ENCODE results near the gene NRG3. TPM values are rescaled to one million over a fixed set of nuclear protein-coding genes. Genes with fewer than 3 reads are reported as not detected.
"Not testable (repeated sequence)": the region's sequence is repeated elsewhere in the genome, so short reads cannot be mapped to it uniquely, and the experiment has no call there.

Gene NRG3
- total RNA-seq, 1 experiment from 2014 or later, result not detected

DNA sequence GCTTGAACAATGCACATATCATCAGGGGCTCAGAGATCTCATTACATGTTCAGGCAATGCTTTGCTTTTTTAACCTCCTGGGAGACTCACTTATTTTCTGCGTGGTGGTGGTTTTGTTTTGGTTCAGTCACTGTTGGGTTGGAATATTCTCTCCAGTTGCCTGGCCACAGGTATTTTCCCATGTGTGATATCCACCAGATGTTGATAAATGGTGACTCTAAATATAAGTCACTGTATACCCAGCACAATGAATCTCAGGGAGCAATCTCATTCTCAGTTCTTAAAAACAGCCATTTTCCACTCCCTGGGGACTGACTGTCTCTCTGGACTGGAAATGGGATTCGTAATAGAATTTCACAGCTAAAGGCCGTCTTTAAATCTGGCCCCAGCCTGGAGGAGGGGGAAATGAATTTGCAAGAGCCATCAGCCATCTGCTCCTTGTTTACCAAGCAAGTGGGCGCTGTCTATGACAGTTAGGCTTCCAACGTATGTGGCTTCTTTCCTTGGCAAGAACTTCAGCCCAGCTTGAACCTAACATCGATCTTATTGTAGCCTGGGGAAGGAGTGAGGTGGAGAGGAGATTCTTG is 1106.2 kb downstream of the NRG3 start:
- DNase-seq (ENCODE audit: low spot score), result peak; percentile 29

GRCh38 chr10:82982110-82982608 is 1107.2 kb downstream of the NRG3 start:
- DNase-seq (ENCODE audit: low spot score), result peak; percentile 71

- DNase-seq (ENCODE audit: low spot score), result no peak
Observed at GRCh38 chr10:82986216-82986615, 1111.2 kb downstream of the NRG3 start.

DNA sequence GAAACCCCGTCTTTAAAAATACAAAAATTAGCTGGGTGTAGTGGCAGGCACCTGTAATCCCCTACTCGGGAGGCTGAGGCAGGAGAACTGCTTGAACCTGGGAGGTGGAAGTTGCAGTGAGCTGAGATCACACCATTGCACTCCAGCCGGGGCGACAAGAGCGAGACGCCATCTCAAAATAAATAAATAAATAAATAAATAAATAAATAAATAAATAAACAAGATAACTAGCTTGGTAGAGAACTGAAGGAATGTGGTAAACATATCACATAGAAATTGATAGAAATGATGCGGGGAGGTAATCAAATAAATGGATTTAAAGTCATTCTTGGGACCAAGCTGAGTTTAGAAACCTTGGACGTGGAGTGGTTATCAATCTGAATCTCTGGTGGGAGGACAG is 1131.5 kb downstream of the NRG3 start:
- not testable (repeated sequence) for DNase-seq (ENCODE audit: low spot score)

DNA sequence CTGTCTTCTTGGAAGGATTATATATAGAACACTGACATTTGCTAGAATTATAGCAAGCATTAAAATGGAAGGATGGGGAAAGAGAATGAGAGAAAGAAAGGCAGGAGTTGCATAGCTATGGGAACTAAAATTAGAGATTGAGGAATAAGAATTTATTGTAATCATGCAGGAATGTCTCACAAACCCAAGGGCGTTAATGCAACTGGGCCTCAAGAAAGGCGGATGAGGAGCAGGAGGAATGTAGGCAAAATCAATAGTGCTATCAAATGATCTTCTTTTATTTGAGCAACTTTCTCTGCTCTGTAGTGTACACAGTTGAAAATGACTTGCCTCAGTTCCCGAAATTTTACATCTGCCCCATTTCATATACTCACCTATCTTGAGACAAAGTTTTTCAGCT is 1132.5 kb downstream of the NRG3 start:
- no peak for DNase-seq (ENCODE audit: low spot score)

- peak; percentile 39 for DNase-seq (ENCODE audit: low spot score)
Observed at GRCh38 chr10:83012866-83013265, 1137.9 kb downstream of the NRG3 start.

DNA sequence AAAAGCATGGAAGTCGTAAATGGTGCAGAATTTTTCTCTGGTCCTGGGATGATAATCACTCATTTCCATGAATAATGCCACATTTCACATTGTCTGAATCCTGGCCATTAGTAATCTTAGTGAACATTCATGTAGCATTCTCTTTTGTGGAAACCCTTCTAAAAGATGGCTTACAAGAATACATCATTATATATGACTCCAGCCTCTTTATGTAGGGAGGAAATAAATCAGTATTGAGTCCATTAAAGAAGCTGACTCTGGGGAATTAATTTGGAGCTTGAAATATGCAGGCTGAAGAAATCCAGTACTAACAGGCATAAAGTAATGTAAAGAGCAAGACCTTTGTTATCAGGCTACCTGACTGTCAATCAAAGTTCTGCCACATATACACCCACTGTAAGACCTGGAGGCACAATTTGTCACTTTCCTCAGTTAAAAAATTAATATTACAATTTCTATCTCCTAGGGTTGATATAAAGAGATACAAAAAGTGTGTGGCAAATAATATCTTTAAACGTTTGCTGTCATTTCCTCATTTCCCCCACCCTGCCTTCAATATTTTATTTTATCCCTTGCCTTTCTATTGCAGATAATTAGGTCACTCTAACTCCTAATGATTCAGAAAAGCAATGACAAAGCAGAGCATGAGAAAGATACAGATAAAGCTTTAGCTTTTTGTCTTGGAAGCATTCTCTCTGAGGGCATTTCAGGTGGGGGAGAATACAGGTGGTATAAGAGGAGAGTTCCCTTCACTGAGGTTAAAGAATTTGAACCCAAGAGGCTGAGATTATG is 1142.3 kb downstream of the NRG3 start:
- DNase-seq (ENCODE audit: low spot score), result no peak

GRCh38 chr10:83023662-83024061 is 1148.7 kb downstream of the NRG3 start:
- DNase-seq (ENCODE audit: low spot score), result no peak

All from H4 (cell line).